GM20000 (cell line): Measurements from ENCODE around the gene SGSH.

Source experiments
- DNase-seq: peaks from one replicate; pipeline ENCODE4 v3.0.0; 2012; ENCODE audit warnings: low spot score
- CTCF ChIP-seq: IDR thresholded peaks from 2 replicates; pipeline ENCODE4 v1.5.1; 2012; ENCODE audit warnings: mild to moderate bottlenecking, control low read depth; ENCODE audit errors: extremely low read depth, missing control alignments

Gene SGSH

GRCh38 chr17:80224683-80225082 lies 4.5 kb upstream of the SGSH start:
- no peak for DNase-seq
- TF ChIP-seq CTCF = no peak

GRCh38 chr17:80223838-80224497 lies 3.8 kb upstream of the SGSH start:
- DNase-seq = no peak
- no peak for TF ChIP-seq CTCF

- TF ChIP-seq CTCF = no peak
- no peak for DNase-seq
These were observed 3.1 kb upstream of the SGSH start for GRCh38 chr17:80223142-80223815.

GRCh38 chr17:80222376-80223141 lies 2.4 kb upstream of the SGSH start:
- TF ChIP-seq CTCF = no peak
- DNase-seq = no peak

GRCh38 chr17:80221351-80222105 lies 1.4 kb upstream of the SGSH start:
- no peak for DNase-seq
- no peak for TF ChIP-seq CTCF

GRCh38 chr17:80220736-80221215 lies 643 bp upstream of the SGSH start:
- TF ChIP-seq CTCF = no peak
- DNase-seq = no peak
